GM10266 (cell line): ENCODE data around the gene SLC25A42.

Experiments used
- DNase-seq: peaks from one replicate; pipeline ENCODE4 v3.0.0; 2012; ENCODE audit errors: extremely low spot score
- TF ChIP-seq, protein P1 (sequence below): IDR thresholded peaks from 2 replicates; pipeline ENCODE4 v1.5.1; 2012; ENCODE audit warnings: mild to moderate bottlenecking, low read depth; ENCODE audit not compliant: control insufficient read depth, insufficient read depth; ENCODE audit errors: missing control alignments

Gene SLC25A42

DNA sequence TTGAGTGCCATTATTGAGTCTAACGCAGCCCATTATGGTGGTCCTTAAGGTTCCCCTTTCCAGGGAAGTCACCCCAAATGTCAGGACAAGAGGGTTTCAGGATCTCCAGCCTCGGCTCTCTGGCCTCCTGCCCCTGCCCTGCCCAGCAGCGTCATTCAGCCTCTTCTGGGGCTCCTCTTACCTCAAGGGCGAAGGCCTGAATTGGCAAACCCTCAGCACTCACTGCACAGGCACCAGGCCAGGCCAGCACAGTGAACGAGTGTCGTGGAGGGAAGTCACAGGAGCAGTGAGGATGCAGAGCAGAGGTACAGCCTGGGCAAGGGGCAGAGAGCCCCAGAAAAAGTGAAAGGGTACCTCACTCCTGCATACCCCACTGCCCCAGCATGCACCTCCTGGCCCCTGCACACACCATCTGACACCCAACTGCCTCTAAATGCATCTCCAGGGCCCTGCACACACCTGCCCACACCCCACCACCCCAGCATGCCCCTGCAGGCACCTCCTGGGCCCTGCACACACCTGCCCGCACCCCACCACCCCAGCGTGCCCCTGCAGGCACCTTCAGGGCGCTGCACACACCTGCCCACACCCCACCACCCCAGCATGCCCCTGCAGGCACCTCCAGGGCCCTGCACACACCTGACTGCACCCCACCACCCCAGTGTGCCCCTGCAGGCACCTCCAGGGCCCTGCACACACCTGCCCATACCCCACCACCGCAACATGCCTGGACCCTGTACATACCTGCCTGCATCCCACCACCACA is 19.8 kb downstream of the SLC25A42 start:
- DNase-seq, result no peak
- TF ChIP-seq, protein P1, sequence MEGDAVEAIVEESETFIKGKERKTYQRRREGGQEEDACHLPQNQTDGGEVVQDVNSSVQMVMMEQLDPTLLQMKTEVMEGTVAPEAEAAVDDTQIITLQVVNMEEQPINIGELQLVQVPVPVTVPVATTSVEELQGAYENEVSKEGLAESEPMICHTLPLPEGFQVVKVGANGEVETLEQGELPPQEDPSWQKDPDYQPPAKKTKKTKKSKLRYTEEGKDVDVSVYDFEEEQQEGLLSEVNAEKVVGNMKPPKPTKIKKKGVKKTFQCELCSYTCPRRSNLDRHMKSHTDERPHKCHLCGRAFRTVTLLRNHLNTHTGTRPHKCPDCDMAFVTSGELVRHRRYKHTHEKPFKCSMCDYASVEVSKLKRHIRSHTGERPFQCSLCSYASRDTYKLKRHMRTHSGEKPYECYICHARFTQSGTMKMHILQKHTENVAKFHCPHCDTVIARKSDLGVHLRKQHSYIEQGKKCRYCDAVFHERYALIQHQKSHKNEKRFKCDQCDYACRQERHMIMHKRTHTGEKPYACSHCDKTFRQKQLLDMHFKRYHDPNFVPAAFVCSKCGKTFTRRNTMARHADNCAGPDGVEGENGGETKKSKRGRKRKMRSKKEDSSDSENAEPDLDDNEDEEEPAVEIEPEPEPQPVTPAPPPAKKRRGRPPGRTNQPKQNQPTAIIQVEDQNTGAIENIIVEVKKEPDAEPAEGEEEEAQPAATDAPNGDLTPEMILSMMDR, result no peak

DNA sequence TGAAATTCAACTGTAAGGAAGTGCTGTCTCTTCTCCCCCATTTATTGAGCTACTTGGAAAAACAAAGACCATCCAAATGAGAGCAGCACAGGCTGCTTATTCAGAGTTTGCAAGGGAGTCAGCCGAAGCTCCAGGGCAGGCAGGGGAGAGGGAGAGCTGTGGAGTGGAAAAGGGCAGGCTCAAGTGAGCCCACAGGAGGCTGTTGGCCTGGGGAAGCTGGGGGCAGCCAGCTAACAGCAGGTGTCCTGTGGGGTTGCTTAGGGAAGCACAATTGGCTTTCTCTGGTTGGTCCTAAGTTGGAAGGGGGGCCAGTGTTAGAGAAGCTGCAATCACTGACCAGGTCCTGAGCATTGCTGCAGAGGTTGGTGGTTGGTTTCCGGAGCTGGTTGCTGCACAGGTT is 23.9 kb downstream of the SLC25A42 start:
- TF ChIP-seq, protein P1, result no peak
- no peak for DNase-seq

DNA sequence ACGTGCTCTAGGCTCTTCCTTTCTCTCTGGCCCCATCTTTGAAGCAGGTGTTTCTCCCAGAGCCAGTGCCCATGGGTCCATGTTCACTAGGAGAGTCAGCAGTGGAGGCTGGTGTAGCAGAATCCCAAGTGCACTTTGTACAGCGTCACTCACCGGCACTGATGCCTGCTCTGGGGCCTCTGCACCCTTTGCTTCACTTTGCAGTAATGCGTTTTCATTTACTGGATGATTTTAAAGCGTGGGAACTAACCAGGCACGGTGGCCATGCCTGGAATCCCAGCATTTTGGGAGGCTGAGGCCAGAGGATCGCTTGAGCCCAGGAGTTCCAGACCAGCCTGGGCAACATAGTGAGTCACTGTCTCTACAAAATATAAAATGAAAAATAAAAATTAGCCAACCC is 30.7 kb downstream of the SLC25A42 start:
- TF ChIP-seq, protein P1, result no peak
- DNase-seq, result no peak

DNA sequence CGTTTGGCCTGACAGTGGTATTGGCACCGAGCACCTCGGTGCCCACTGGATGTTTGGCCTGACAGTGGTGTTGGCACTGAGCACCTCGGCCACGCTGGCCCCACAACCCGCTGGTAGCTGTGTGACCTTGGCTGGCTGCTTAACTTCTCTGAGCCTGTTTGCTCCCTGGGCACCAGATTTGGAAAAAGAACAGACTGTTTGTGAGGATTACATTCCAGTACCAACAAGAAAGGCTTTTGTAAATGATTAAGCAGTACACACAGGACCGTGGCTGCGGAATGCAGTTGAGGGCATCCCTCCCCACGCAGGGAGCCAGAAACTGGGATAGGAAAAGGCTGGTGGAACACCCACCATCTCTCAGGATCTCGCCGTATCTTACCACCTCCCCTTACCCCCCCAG is 31.9 kb downstream of the SLC25A42 start:
- no peak for DNase-seq
- TF ChIP-seq, protein P1, result no peak

DNA sequence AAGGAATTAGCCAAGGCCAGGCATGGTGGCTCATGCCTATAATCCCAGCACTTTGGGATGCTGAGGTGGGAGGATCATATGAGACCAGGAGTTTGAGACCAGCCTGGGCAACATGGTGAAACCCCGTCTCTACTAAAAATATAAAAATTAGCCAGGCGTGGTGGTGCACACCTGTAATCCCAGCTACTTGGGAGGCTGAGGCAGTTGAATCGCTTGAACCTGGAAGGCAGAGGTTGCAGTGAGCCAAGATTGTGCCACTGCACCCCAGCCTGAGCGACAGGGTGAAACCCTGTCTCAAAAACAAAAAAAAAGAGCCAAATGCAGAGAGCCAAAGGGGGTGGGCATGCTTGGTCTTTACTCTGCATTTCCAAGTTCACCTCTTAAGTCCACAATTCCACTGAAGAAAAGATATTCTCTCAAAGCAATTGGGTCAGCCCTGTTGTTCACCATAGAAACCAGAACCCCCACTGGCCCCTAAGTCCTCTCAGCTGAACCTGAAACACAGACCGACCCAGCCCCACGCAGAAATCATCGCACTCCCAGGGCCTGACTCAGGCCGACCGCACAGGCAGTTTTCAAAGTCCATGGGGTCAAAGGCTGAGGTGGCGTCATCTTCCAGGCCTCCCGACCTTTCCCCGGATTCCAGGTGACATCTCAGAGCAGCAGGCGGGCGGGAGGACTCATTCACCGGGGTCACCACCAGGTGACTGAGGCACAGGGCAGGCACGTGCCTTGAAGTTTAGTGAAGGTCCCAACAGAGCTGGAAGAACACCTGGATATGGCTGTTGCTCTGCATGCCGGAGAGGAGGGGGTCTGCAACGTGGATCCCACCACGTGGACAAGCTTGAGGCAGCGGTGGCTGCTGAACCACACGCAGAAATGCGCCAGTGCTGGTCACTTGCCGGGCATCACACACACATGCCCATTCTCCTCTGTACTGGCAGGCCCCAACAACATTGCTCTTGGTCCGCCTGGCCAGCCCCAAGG is 33.1 kb downstream of the SLC25A42 start:
- DNase-seq, result no peak
- TF ChIP-seq, protein P1, result no peak

DNA sequence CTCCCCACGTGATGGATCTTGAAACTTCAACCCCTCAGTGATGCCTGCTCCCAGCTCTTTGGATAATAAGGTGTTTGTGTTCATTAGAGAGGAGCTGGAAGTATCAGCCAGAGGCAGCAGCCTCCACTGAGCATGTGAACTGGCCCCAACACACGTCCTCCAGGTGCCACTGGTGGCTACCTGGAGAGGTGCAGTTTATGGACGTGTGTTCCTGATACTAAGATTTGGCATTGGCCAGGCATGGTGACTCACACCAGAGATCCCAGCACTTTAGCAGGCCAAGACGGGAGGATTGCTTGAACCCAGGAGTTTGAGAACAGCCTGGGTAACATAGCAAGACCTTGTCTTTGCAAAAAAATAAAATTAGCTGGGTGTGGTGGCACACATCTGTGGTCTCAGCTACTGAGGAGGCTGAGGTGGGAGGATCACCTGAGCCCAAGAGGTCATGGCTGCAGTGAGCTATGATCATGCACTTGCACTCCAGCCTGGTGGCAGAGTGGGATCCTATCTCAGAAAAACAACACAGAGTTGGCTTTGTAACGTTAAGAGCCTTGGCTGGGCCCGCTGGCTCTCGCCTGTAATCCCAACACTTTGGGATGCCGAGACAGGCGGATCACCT is 34.4 kb downstream of the SLC25A42 start:
- no peak for DNase-seq
- TF ChIP-seq, protein P1, result no peak
